Activated T-helper 1 cell treated with anti-CD3 and anti-CD28 coated beads, Interleukin-2, amount 50 U/mL, for 16 hours (primary cell): Measurements from ENCODE around the gene ARMC9.
"Not testable (repeated sequence)": the region's sequence is repeated elsewhere in the genome, so short reads cannot be mapped to it uniquely, and the experiment has no call there.

ENCODE experiments used
- DNase-seq, 2 donors: peaks; one replicate each; pipeline ENCODE4 v3.0.0-alpha.2; 2020; ENCODE audit warnings: low read depth in 1 of 2, low spot score in 1 of 2

ARMC9 gene

GRCh38 chr2:231243866-231244265 is 45.4 kb downstream of the ARMC9 start:
- no peak for DNase-seq

- no peak for DNase-seq
Observed at GRCh38 chr2:231244382-231245248, 46.2 kb downstream of the ARMC9 start.

- DNase-seq = no peak
Observed at GRCh38 chr2:231245249-231246094, 47.0 kb downstream of the ARMC9 start.

- DNase-seq = no peak
Observed at GRCh38 chr2:231246171-231246842, 47.9 kb downstream of the ARMC9 start.

GRCh38 chr2:231250146-231250545 is 51.7 kb downstream of the ARMC9 start:
- DNase-seq = no peak

GRCh38 chr2:231250698-231251097 is 52.3 kb downstream of the ARMC9 start:
- DNase-seq = no peak

- DNase-seq = not testable (repeated sequence)
Observed at GRCh38 chr2:231253292-231253691, 54.9 kb downstream of the ARMC9 start.

GRCh38 chr2:231256494-231256893 is 58.1 kb downstream of the ARMC9 start:
- no peak for DNase-seq

GRCh38 chr2:231257763-231258162 is 59.3 kb downstream of the ARMC9 start:
- no peak for DNase-seq

GRCh38 chr2:231258701-231259100 is 60.3 kb downstream of the ARMC9 start:
- DNase-seq = no peak

GRCh38 chr2:231259104-231259503 is 60.7 kb downstream of the ARMC9 start:
- no peak for DNase-seq

- no peak for DNase-seq
Observed at GRCh38 chr2:231260442-231261208, 62.2 kb downstream of the ARMC9 start.

GRCh38 chr2:231263118-231263831 is 64.8 kb downstream of the ARMC9 start:
- no peak for DNase-seq

- no peak for DNase-seq
Observed at GRCh38 chr2:231270221-231271114, 72.0 kb downstream of the ARMC9 start.

GRCh38 chr2:231272991-231273390 is 74.6 kb downstream of the ARMC9 start:
- DNase-seq = no peak

- no peak for DNase-seq
Observed at GRCh38 chr2:231276987-231277386, 78.6 kb downstream of the ARMC9 start.

GRCh38 chr2:231277962-231278361 is 79.5 kb downstream of the ARMC9 start:
- DNase-seq = no peak

- no peak for DNase-seq
Observed at GRCh38 chr2:231278868-231279267, 80.4 kb downstream of the ARMC9 start.

- DNase-seq = no peak
Observed at GRCh38 chr2:231280846-231281245, 82.4 kb downstream of the ARMC9 start.
